DND-41 (cell line): ENCODE measurements around the gene GPR137B.

Experiments
- ATAC-seq: fragments of 200-7000 bp; cut with Tn5 transposase; 3 replicates; pipeline ENCODE4 v1.9.1; 2021; ENCODE audit warnings: low read depth; ENCODE audit not compliant: insufficient read depth
- DNase-seq: peaks from one replicate; pipeline ENCODE4 v3.0.0-alpha.2; 2020
- H2AFZ ChIP-seq: 2 replicates; pipeline ENCODE4 v1.6.0; 2012; ENCODE audit warnings: low read depth, low read length
- H3K27ac ChIP-seq: 2 replicates; pipeline ENCODE4 v1.5.1; 2012; ENCODE audit warnings: low read length, inconsistent platforms
- H3K27me3 ChIP-seq: fragments of 200-600 bp; sonication (generic); 2 replicates; pipeline ENCODE4 v1.6.0; 2012; ENCODE audit warnings: low read length, mild to moderate bottlenecking, inconsistent platforms; ENCODE audit not compliant: insufficient read depth, poor library complexity
- H3K36me3 ChIP-seq: 2 replicates; pipeline ENCODE4 v1.5.1; 2012; ENCODE audit warnings: low read length, inconsistent platforms; ENCODE audit not compliant: insufficient read depth
- H3K4me1 ChIP-seq: 2 replicates; pipeline ENCODE4 v1.5.1; 2012; ENCODE audit warnings: mild to moderate bottlenecking, low read length; ENCODE audit not compliant: insufficient read depth
- H3K4me2 ChIP-seq: 2 replicates; pipeline ENCODE4 v1.6.0; 2012; ENCODE audit warnings: mild to moderate bottlenecking, moderate library complexity, low read length, inconsistent platforms; ENCODE audit not compliant: insufficient read depth
- H3K4me3 ChIP-seq, 2 experiments: fragments of 200-600 bp in 1 of 2; shearing (Covaris generic) in 1 of 2; 2 replicates each; pipeline ENCODE4 v1.5.1; 2012 to 2016; ENCODE audit warnings: inconsistent platforms in 2 of 2, low read length in 2 of 2, mild to moderate bottlenecking in 2 of 2, low read depth in 1 of 2, moderate library complexity in 1 of 2
- H3K79me2 ChIP-seq: 2 replicates; pipeline ENCODE4 v1.6.0; 2012; ENCODE audit warnings: low read length, inconsistent platforms; ENCODE audit not compliant: insufficient read depth
- H3K9ac ChIP-seq: 2 replicates; pipeline ENCODE4 v1.6.0; 2012; ENCODE audit warnings: low read depth, mild to moderate bottlenecking, inconsistent platforms, low read length, moderate library complexity
- H3K9me3 ChIP-seq: 2 replicates; pipeline ENCODE4 v1.5.1; 2012; ENCODE audit warnings: low read length, moderate library complexity, mild to moderate bottlenecking, inconsistent platforms; ENCODE audit not compliant: insufficient read depth, severe bottlenecking
- H4K20me1 ChIP-seq: 2 replicates; pipeline ENCODE4 v1.6.0; 2012; ENCODE audit warnings: low read length; ENCODE audit not compliant: insufficient read depth
- EZH2 ChIP-seq: IDR thresholded peaks from 3 replicates; pipeline ENCODE4 v1.6.1; 2012; ENCODE audit warnings: borderline replicate concordance, low read depth, mild to moderate bottlenecking, moderate library complexity, low read length, inconsistent platforms; ENCODE audit not compliant: severe bottlenecking
- TF ChIP-seq, protein P1 (sequence below): IDR thresholded peaks from 2 replicates; pipeline ENCODE4 v1.5.1; 2012; ENCODE audit warnings: borderline replicate concordance, low read length, moderate library complexity, mild to moderate bottlenecking; ENCODE audit not compliant: poor library complexity, severe bottlenecking; ENCODE audit errors: extremely low read depth

The GPR137B gene

DNA sequence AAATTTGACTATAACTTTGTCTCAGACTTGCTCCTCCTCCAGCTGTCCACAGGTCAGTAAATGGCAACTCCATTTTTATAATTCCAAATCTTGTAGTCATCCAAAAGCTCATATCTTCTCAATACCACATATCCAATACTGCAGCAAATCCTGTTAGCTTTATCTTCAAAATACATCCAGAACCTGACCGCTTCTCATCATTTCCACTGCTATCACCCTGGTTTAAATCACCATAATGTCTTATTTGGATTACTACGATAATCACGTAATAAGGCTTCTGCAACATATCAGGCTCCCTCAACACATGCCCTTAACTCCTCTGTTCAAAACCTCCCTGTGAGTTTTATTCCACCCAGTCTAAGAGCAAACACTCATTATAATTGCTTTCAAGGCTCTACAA, 104.9 kb downstream of the GPR137B start:
- Histone ChIP-seq H3K4me2 (no peak overlapping the region), H2AFZ (no peak overlapping the region), H3K9ac (no peak overlapping the region), H3K4me1 (no peaks in the 10 kb centered on the region), H3K4me3 (no peak overlapping the region), H3K36me3 (no peaks in the 10 kb centered on the region), H3K27me3 (no peaks in the 10 kb centered on the region), H3K27ac (no peak overlapping the region), H3K9me3 (no peaks in the 10 kb centered on the region), H3K79me2 (no peaks in the 10 kb centered on the region), H4K20me1 (no peaks in the 10 kb centered on the region)
- DNase-seq (no peak), ATAC-seq (no peak)
- TF ChIP-seq, protein P1, sequence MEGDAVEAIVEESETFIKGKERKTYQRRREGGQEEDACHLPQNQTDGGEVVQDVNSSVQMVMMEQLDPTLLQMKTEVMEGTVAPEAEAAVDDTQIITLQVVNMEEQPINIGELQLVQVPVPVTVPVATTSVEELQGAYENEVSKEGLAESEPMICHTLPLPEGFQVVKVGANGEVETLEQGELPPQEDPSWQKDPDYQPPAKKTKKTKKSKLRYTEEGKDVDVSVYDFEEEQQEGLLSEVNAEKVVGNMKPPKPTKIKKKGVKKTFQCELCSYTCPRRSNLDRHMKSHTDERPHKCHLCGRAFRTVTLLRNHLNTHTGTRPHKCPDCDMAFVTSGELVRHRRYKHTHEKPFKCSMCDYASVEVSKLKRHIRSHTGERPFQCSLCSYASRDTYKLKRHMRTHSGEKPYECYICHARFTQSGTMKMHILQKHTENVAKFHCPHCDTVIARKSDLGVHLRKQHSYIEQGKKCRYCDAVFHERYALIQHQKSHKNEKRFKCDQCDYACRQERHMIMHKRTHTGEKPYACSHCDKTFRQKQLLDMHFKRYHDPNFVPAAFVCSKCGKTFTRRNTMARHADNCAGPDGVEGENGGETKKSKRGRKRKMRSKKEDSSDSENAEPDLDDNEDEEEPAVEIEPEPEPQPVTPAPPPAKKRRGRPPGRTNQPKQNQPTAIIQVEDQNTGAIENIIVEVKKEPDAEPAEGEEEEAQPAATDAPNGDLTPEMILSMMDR: no peak
- TF ChIP-seq EZH2: no peak

DNA sequence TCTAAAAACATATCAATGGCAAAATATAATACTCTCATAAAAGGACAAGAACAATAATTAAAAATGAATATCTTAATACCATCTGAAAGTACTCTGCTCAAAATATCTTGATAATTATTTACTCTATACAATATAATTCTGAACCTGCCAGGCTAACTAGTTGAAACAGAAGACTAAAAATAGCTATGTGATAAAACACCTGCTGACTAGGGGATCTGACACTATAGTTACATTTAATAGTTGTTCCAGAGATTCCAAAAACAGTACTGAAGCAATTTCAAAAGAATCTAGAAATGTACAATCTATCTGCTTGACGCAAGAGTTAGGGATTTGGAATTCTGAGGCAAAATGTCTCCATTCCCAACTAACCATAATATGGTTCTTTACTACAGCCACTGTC, 109.2 kb downstream of the GPR137B start:
- Histone ChIP-seq H3K36me3 (no peaks in the 10 kb centered on the region), H3K9me3 (no peaks in the 10 kb centered on the region), H2AFZ (no peak overlapping the region), H3K27ac (no peak overlapping the region), H3K4me3 (no peak overlapping the region), H4K20me1 (no peaks in the 10 kb centered on the region), H3K4me1 (no peaks in the 10 kb centered on the region), H3K9ac (no peak overlapping the region), H3K79me2 (no peaks in the 10 kb centered on the region), H3K4me2 (no peak overlapping the region), H3K27me3 (no peaks in the 10 kb centered on the region)
- DNase-seq (no peak), ATAC-seq (no peak)
- no peak for TF ChIP-seq EZH2
- TF ChIP-seq, protein P1: no peak

DNA sequence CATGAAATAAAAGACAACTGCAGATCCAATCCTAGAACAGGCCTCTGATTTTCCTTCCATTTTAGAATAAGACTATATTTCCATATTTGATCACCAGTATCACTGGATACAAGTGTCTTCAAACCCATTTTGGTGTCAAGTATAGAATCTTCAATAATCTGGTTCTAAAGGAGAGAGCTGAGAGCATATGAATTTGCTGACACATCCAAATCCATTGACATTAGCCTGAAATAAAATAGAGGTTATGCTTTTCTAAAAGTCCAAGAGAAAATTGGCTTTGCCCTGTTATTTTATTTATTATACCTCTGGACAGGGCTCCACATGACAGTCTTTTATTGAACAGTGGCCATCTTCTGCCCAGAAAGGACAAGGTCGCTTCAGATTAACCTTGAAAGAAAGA, 110.8 kb downstream of the GPR137B start:
- Histone ChIP-seq H3K4me3 (no peak overlapping the region), H4K20me1 (no peaks in the 10 kb centered on the region), H3K36me3 (no peaks in the 10 kb centered on the region), H3K27me3 (no peaks in the 10 kb centered on the region), H3K9me3 (peaks cover 9% of the 10 kb centered on the region), H2AFZ (no peak overlapping the region), H3K27ac (no peak overlapping the region), H3K4me2 (no peak overlapping the region), H3K4me1 (no peaks in the 10 kb centered on the region), H3K9ac (no peak overlapping the region), H3K79me2 (no peaks in the 10 kb centered on the region)
- DNase-seq (no peak), ATAC-seq (no peak)
- no peak for TF ChIP-seq EZH2
- TF ChIP-seq, protein P1: no peak
